Tibial nerve (tissue), 4 donors: Measurements from ENCODE around the gene TSFM. TPM values are rescaled to one million over a fixed set of nuclear protein-coding genes. Genes with fewer than 3 reads are reported as not detected.
"Not testable (repeated sequence)": the region's sequence is repeated elsewhere in the genome, so short reads cannot be mapped to it uniquely, and the experiment has no call there.

Experiments used
- DNase-seq, 2 donors: peaks; one replicate each; pipeline ENCODE4 v3.0.0-alpha.2; 2019; ENCODE audit warnings: low spot score in 2 of 2
- H3K27ac ChIP-seq, 4 donors: fragments of 200-600 bp; sonication (generic) in 3 of 4; one replicate each; pipeline ENCODE4 v1.5.1; 2017 to 2019; ENCODE audit warnings: mild to moderate bottlenecking in 1 of 4
- H3K27me3 ChIP-seq, 2 donors: fragments of 200-600 bp; sonication (generic) in 1 of 2; one replicate each; pipeline versions ENCODE4 v1.5.1 to v1.6.0; 2017 to 2019
- H3K36me3 ChIP-seq, 3 donors: fragments of 200-600 bp; sonication (generic); one replicate each; pipeline ENCODE4 v1.5.1; 2018 to 2019
- H3K4me1 ChIP-seq, 4 donors: fragments of 200-600 bp; sonication (generic) in 3 of 4; one replicate each; pipeline ENCODE4 v1.5.1; 2017 to 2019
- H3K4me3 ChIP-seq, 4 donors: fragments of 200-600 bp; sonication (generic) in 3 of 4; one replicate each; pipeline ENCODE4 v1.5.1; 2017 to 2019; ENCODE audit warnings: mild to moderate bottlenecking in 1 of 4, moderate library complexity in 1 of 4
- H3K9me3 ChIP-seq, 4 donors: fragments of 200-600 bp; sonication (generic) in 3 of 4; one replicate each; pipeline ENCODE4 v1.5.1; 2017 to 2019
- EP300 ChIP-seq, 2 donors: sonication (generic); formaldehyde crosslinking; IDR thresholded peaks; one replicate each; pipeline ENCODE4 v1.6.1; 2017; ENCODE audit warnings: antibody characterized with exemption in 2 of 2, mild to moderate bottlenecking in 1 of 2
- POLR2A ChIP-seq, 2 donors: fragments of 450-650 bp; IDR thresholded peaks; one replicate each; pipeline ENCODE4 v1.6.1; 2017; ENCODE audit warnings: antibody characterized with exemption in 2 of 2, mild to moderate bottlenecking in 2 of 2, moderate library complexity in 2 of 2
- WGBS, 2 donors: methylation state at CpG; one replicate each; pipeline ENCODE4 v1.1.5; 2018; 5-methylcytosine and 5-hydroxymethylcytosine counted together
- total RNA-seq, 4 donors: library from RNA; depleted of rRNA; stranded (reverse); fragments of >200 nt; gene quantifications; one replicate each; pipeline ENCODE4 v1.1.0, GENCODE V29; 2016
- TF ChIP-seq, protein P1 (sequence below), 5 experiments: fragments of 200-600 bp in 3 of 5; fragments of 450-650 bp in 2 of 5; sonication (generic) in 3 of 5; IDR thresholded peaks; one replicate each; pipeline ENCODE4 v1.5.1; 2016 to 2019; ENCODE audit warnings: antibody characterized with exemption in 5 of 5, mild to moderate bottlenecking in 3 of 5, moderate library complexity in 2 of 5

TSFM gene
- total RNA-seq, 4 donors from 2014 or later = 13.5 to 23.2 (median 22.4) TPM

DNA sequence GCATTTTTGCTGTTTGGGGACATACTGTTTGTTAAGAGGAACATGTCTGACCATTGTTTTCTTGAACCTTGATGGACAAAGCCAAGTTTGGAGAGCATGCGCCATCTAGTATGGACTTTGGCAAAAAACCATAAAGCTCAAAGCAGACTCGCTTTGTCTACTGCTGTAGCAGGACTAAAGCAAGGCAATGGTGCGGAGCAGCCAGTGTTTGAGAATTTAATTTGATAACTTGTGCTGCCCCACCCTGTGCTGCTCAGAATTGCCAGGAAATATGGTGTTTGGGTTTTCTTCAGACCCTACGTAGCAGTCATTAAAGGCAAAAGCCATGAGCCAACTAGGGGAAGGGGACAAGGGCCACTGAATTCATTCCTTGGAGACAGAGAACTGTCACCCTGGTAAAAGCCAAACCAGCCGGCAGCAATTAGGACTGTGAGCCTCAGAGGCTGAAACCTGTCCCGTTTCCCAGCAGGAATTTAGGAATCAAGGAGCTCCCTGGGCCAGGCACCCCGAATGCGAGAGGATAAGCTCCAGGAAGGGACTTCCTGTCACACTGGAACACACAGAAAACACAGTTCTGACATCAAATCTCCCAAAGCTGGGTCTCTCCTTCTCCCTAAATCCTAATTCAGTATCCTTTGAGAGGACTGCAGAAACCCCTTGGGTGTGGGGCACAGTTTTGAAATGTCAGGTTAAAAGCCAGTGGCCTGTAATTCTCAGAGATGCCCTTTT, 34.8 kb downstream of the TSFM start:
- TF ChIP-seq EP300 (IDR thresholded peaks at IDR 0.05) = no peak
- no peak for TF ChIP-seq POLR2A (IDR thresholded peaks at IDR 0.05)
- TF ChIP-seq, protein P1, sequence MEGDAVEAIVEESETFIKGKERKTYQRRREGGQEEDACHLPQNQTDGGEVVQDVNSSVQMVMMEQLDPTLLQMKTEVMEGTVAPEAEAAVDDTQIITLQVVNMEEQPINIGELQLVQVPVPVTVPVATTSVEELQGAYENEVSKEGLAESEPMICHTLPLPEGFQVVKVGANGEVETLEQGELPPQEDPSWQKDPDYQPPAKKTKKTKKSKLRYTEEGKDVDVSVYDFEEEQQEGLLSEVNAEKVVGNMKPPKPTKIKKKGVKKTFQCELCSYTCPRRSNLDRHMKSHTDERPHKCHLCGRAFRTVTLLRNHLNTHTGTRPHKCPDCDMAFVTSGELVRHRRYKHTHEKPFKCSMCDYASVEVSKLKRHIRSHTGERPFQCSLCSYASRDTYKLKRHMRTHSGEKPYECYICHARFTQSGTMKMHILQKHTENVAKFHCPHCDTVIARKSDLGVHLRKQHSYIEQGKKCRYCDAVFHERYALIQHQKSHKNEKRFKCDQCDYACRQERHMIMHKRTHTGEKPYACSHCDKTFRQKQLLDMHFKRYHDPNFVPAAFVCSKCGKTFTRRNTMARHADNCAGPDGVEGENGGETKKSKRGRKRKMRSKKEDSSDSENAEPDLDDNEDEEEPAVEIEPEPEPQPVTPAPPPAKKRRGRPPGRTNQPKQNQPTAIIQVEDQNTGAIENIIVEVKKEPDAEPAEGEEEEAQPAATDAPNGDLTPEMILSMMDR (IDR thresholded peaks at IDR 0.05) = no peak
- Histone ChIP-seq H3K27ac (peak overlapping the region in 3 of 4 donors; percentile 38 to 76 (median 69)), H3K36me3 (peaks cover 4 to 52% (median 12%) of the 10 kb centered on the region in 3 donors), H3K27me3 (no peaks in the 10 kb centered on the region), H3K4me1 (peaks cover 0 to 69% (median 29%) of the 10 kb centered on the region in 4 donors), H3K9me3 (no peaks in the 10 kb centered on the region), H3K4me3 (no peak overlapping the region)
- DNase-seq = no peak
- WGBS, 2 donors = 60 to 71% methylated on average over 8 of the region's 8 CpGs

DNA sequence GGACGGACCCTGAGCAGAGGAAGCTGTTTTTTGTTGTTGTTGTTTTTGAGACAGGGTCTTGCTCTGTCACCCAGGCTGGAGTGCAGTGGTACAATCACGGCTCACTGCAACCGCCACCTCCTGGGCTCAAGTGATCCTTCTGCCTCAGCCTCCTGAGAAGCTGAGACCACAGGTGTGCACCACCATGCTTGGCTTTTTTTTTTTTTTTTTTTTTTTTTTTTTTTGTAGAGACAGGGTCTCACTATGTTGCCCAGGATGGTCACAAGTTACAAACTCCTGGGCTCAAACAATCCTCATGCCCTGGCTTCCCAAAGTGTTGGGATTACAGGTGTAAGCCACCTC, 35.4 kb downstream of the TSFM start:
- H3K27me3 ChIP-seq, DNase-seq, H3K9me3 ChIP-seq, H3K4me3 ChIP-seq: not testable (repeated sequence)
- Histone ChIP-seq H3K4me1 (peaks cover 0 to 74% (median 29%) of the 10 kb centered on the region in 4 donors), H3K36me3 (peaks cover 7 to 52% (median 17%) of the 10 kb centered on the region in 3 donors), H3K27ac (peak overlapping the region in 2 of 4 donors; percentile 69 to 76)
- 72 to 73% methylated on average over 3 of the region's 3 CpGs for WGBS, 2 donors

DNA sequence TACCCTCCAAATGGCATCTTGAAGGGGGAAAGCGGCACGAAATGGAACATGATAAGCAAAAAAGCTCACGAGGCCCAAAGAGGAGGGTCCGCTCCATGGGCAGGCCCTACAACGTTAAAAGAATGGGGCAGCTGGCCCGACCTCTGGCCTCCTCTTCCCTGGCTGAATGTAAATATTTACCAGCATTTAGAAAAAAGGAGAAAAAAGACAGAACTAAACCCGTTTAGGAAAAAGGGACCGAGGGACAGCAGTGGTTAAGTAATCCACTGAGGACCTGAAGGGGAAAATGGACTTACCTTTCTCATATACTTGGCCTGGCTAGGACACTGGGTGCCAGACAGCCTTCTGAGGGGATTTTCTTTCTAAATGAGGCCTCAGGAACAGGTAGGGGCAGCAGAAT, 37.5 kb downstream of the TSFM start:
- H3K27ac ChIP-seq = not testable (repeated sequence)
- Histone ChIP-seq H3K4me1 (peaks cover 0 to 79% (median 20%) of the 10 kb centered on the region in 4 donors), H3K36me3 (peaks cover 9 to 69% (median 33%) of the 10 kb centered on the region in 3 donors)

DNA sequence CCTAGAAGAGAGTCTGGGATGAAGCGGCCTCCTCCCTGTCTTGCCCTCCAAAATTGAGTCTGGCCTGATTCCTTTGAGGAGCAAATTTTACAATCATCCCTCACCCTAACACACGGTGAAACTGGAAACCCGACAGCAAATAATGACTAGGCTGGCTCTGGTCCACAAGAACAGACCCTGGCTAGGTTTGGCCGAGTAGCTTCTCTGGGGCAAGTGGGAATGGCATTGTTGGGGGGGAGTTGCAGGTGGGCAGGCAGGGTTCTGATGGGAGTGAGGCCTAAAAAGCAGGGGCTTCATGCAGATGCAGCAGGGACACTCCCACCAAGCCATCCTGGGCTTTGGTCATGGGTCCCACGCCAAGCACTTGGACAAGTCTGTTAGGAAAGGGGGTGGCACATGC, 38.4 kb downstream of the TSFM start:
- peaks cover 11 to 78% (median 42%) of the 10 kb centered on the region in 3 donors for H3K36me3 ChIP-seq
- not testable (repeated sequence) for H3K4me3 ChIP-seq

More for the DNA sequence above, 37.5 kb downstream of the TSFM start:
- H3K9me3 ChIP-seq, DNase-seq, H3K27me3 ChIP-seq, H3K4me3 ChIP-seq: not testable (repeated sequence)
- WGBS, 2 donors = 69 to 70% methylated on average over 8 of the region's 8 CpGs

DNA sequence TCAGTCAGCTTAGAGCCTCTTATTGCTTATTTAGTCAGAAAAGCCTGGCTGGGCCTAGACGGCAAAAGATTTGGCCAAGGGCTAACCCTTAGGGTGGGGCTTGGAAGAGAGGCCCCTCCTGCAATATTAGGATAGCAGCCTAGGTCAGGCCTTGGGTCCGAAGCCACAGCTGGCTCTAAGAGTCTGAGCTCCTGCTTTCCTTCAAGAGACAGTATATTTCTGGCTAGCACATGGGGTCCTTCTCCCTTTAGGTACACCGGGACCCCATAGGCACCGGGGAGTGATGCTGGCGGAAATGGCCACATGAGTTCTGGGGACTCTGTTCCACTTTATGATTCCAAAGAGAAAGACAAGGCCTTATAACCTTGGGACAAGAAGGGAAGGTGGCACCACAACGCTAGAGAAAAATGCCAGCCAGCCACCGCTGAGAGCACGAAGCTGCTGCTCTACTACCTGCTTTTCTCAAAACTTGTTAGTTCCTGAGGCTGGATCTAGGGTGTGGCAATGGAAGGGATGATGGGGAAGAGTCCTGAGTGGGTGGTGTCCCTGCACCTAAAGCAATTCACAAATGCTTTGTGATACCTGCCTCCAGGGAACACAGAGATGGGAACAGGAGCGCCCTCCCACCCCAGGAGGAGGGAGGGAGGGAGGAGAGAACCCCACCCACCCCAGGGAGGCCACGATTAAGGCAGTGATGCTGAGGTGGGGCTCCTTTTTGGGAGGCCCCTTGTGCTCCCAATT, 39.1 kb downstream of the TSFM start:
- no peak for DNase-seq
- H3K36me3 ChIP-seq = peaks cover 11 to 85% (median 48%) of the 10 kb centered on the region in 3 donors

More for the DNA sequence above, 38.4 kb downstream of the TSFM start:
- DNase-seq, H3K9me3 ChIP-seq, H3K27ac ChIP-seq, H3K27me3 ChIP-seq: not testable (repeated sequence)
- peaks cover 0 to 77% (median 12%) of the 10 kb centered on the region in 4 donors for H3K4me1 ChIP-seq
- WGBS, 2 donors = 65 to 76% methylated on average over 5 of the region's 5 CpGs

DNA sequence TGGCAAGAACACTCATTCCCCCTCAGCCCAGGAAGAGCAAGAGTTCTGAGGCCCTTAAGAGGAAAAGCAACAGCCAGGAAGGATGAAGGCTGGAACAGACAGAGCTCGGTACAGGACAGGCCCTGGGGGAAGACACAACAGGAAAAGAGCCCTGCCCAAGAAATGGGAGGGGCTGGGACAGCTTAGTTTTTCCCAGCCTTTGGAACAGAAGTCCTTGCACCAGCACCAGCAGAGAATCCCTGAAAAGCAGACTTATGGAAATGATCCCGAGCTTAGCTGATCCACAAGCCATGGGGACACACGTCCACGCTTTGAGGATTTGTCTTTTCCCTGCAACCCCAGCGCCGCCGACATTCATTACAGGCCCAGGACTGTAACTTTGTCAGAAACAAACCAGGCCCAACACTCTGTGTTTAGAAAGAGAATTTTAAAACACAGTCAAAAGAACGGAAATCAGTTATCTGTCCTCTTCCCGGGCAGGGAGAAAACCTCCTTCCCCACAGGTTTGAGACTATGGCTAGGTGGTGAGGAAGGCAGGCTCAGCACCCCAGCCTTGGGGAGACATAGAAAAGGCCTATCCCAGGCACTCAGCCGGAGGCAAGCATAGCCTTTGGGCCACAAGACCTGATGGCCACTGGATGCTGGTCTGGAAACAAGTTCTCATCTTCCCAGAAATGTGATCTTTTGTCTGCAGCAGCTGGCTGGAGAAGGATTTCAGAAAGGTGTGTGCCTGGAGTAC, 40.0 kb downstream of the TSFM start:
- no peak for TF ChIP-seq EP300 (IDR thresholded peaks at IDR 0.05)
- TF ChIP-seq POLR2A (IDR thresholded peaks at IDR 0.05) = no peak
- DNase-seq = no peak
- Histone ChIP-seq H3K27ac (peak overlapping the region in 1 of 4 donors; percentile 34), H3K36me3 (peaks cover 11 to 94% (median 57%) of the 10 kb centered on the region in 3 donors), H3K9me3 (no peaks in the 10 kb centered on the region), H3K4me3 (no peak overlapping the region), H3K4me1 (peaks cover 0 to 77% (median 3%) of the 10 kb centered on the region in 4 donors), H3K27me3 (no peaks in the 10 kb centered on the region)
- 75 to 77% methylated on average over 10 of the region's 10 CpGs for WGBS, 2 donors

More for the DNA sequence above, 39.1 kb downstream of the TSFM start:
- Histone ChIP-seq H3K27me3 (no peaks in the 10 kb centered on the region), H3K9me3 (no peaks in the 10 kb centered on the region), H3K4me3 (no peak overlapping the region), H3K27ac (no peak overlapping the region), H3K4me1 (peaks cover 0 to 77% (median 6%) of the 10 kb centered on the region in 4 donors)
- TF ChIP-seq, protein P1 (IDR thresholded peaks at IDR 0.05) = no peak
- no peak for TF ChIP-seq EP300 (IDR thresholded peaks at IDR 0.05)
- TF ChIP-seq POLR2A (IDR thresholded peaks at IDR 0.05) = no peak
- 77 to 79% methylated on average over 10 of the region's 10 CpGs for WGBS, 2 donors
